ENCODE measurements around the gene SLC6A13.
"Not testable (repeated sequence)": the region's sequence is repeated elsewhere in the genome, so short reads cannot be mapped to it uniquely, and the experiment has no call there.

The SLC6A13 gene

GRCh38 chr12:232731-233614, 29.7 kb downstream of the SLC6A13 start:
- DNase-seq = no peak

DNA sequence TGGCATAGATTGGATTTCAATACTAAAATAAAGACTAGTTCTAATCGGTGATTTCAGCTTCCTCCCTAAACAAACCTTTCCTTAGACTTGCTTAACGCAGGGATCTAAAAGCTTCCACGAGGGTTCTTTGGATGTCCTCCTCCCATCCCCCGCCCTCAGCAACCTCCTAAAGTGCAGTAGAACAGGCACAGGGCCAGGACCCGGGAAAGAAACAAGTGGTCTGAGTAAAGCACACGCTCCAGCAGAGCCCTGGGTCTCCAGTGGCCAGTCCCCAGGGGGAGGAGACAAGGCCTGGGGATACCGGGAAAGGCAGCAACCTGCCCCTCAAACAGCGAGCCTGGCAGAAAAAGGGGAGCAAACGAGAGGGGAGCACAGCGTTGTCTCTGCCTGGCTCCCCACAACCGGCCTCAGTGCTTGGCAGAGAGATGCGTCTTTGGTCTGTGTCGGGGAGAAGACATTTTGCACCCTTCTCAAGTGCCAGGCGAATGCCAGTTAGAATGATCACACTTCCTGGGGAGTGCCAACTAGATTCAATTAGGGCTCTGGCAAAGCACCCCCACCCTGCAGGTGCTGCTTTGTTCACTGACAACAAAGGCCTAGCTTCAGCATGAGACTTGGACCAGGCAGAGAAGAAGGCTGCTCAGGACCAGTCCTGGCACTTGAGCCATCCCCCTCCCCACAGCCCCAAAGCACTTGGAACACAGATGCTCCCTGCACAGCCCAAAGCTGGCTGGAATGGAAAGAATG, 31.5 kb downstream of the SLC6A13 start:
- DNase-seq = no peak

- no peak for DNase-seq
Measured at GRCh38 chr12:229441-230191, 33.0 kb downstream of the SLC6A13 start.

DNA sequence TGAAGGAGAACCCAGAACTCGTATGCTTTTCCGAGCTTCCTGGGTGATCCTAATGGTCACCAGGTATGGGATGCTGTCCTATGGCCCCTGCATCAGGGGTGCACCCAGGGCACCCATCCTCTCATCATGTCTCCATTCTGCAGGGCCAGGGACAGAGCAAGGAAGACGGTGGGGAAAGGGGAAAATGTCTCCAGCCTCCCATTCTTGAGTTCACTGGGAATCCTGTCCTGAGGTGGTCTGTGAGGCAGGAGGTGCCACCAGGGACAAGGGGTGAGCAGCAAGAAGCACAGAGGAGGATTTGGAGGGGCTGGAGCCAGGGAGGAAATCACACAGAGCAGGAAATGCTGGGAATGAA, 33.8 kb downstream of the SLC6A13 start:
- DNase-seq = no peak

- DNase-seq = no peak
Measured at GRCh38 chr12:227923-228845, 34.5 kb downstream of the SLC6A13 start.

GRCh38 chr12:227286-227915, 35.2 kb downstream of the SLC6A13 start:
- DNase-seq = no peak

DNA sequence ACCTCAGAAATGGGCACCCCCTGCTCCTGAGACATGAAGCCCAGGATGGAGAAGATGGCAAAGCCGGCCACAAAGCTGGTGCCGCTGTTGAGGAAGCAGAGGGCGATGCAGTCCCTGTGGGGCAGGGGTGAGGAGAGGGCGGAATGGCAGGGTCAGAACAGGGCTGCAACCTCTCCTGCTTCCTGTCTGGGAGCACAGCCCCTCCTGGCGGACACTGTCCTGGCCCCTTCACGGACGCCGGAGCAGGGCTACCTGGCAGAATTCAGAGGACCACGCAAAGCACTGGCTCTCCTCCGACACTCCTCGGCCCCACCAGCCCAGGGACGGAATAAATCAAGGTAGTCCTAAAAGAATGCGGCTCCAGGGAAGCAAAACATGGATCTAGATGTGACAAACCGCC, 36.2 kb downstream of the SLC6A13 start:
- DNase-seq = no peak

- no peak for DNase-seq
Measured at GRCh38 chr12:225012-225411, 37.6 kb downstream of the SLC6A13 start.

- DNase-seq = no peak
Measured at GRCh38 chr12:224330-224729, 38.3 kb downstream of the SLC6A13 start.

GRCh38 chr12:223841-224240, 38.8 kb downstream of the SLC6A13 start:
- no peak for DNase-seq

DNA sequence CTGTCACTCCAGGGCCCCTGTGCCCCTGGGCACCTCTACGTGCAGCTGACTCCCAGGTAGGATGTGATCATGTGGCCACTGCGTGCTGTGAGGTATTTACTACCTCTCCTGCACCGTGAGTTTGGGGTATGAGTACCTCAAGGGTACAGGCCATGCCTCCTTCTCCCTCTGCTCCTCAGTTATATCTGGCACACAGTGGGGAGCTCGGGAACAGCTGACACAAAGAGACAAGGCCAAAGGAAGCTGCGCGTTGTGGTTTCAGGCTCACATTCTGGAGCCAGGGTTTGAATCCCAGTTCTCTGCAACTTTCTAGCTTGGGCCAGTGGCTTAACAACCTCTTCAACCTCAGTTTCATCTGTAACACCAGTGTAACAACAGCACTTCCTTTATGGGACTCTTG, 40.9 kb downstream of the SLC6A13 start:
- DNase-seq = no peak

DNA sequence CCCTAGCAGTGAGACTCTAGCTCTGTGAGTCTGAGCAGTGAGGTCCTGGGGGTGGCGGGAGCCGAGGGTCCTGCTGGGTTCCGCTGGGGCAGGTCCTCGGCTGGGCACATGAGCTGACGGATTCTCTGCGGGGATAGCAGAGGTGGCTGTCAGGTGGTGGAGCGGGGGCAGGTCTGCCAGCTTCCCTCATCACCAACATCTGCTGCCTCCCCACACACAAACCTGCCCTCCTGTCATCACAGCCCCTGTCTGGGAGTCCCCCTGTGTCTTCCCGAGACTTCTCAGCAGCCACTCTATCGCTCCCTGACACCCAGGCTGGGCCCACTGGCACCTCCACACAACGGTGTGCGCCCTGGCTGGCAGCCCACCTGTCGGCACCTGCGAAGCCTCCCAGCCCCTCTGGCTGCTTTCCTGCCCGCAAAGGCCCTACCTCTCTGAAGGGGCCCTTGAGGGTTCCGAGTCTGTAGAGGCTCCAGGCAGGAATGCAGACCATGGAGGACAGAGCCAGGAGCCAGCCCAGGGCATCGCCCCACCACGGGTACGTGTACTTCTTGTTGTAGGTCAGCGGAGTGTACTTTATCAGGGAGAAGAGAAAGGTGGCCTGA, 41.6 kb downstream of the SLC6A13 start:
- no peak for DNase-seq

DNA sequence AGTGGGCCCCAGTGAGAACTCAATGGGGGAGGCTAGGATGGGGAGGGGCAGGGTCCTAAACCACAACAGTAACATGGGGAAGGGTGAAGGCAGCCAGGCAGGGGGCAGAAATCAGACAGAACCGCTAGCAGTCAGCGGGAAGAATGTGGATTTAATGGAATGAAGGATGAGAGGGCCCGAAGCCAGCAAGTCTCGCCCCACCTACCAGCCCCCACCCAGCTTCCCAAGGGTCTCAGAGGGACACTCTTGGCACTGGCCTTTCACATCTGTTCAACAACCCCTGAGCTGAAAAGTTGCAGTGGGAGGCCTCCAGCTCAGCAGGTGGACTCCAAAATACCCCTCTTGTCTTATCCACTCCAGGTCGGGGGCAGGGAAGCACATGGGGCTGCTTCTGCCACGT, 42.1 kb downstream of the SLC6A13 start:
- no peak for DNase-seq

DNA sequence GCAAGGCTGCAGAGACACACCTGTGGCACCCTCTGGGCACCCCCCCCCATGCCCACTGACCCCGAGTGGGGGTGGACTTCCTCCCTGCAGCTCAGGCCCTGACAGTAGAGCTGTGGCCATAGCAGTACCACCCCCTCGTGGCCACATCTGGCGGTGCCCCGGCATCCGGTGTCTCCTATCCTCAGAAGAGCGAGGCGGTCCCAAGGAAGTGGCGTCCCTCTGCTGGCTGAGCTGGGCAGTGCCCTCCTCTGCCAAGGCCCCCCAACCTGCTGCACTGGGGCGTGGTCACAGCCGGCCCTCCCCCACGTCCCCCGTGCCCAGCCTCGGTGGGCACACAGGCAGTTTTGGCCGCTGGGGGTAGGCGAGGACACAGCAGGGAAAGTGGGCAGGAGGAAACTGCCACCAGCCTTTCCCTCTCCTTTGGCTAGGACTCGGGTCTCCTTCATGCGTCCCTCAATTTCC, 42.7 kb downstream of the SLC6A13 start:
- DNase-seq = no peak

DNA sequence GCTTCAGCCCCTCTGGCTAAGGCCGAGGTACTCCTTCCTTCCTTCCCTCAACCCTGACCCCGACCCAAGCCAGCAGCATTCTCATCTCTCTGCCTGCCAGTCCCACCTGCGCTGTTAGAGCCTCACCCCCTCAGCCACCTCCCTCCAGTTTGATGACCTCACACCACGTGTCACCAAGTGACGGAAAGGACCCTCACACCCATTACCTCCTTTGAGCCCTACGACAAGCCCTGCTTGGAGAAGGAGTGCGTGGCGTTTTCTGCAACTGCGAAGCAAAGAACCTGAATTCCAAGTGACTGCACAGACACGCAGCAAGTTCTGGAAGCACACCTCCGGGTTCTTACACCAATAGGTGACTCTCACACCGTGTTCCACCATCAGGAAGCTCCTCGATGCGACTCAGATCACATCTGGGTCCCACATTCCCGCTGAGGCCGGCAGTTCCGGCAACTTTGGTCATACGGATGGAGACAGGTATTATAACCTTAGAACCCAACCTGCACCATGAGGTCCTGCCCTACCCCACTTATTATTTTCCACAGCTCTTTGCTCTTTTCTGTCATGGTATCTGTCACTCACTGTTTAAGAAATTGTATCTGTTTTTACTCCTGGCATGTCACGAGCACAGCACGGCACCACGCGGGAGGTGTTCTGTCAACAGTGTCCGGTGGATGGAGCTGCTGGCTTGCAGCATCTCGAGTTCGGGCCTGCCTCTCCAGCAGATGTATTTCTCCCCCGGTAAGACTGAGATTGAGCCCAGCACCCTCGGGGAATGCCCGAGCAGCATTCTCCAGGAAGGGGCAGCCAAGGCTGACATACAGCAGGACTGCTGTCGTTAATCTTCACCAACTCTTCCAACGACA, 43.7 kb downstream of the SLC6A13 start:
- DNase-seq = no peak

DNA sequence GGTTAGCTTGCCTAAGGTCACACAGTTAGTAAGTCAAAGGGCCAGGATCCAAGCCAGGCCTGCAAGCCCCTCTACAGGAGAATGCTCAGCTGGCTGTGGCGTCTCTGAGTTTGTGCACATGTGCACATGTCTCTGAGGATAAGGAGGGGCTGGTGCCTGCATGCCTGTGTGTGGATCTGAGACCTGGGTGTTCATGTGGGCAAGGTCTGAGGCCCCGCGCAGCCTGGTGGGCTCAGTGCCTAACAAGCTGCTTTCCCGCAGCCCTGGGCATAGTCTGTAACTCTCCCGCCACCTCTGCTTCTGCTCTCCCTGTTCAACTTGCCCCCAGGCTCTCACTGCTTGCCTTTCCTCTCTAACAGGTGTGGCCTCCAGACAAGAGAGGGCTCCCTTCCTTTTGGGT, 44.4 kb downstream of the SLC6A13 start:
- DNase-seq = no peak

DNA sequence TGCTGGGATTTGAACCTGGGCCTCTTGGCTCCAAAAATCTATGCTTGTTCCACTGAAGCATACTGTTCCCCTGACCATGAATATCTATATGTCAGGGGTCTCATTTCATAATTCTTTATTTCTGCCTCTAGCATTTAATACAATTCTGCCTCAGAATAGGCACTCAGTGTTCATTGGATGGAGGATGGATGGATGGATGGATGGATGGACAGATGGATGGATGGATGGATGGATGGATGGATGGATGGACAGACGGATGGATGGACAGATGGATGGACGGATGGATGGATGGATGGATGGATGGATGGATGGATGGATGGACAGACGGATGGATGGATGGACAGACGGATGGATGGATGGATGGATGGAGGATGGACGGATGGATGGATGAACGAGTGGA, 45.6 kb downstream of the SLC6A13 start:
- DNase-seq = not testable (repeated sequence)

GRCh38 chr12:215116-215515, 47.5 kb downstream of the SLC6A13 start:
- DNase-seq = no peak

DNA sequence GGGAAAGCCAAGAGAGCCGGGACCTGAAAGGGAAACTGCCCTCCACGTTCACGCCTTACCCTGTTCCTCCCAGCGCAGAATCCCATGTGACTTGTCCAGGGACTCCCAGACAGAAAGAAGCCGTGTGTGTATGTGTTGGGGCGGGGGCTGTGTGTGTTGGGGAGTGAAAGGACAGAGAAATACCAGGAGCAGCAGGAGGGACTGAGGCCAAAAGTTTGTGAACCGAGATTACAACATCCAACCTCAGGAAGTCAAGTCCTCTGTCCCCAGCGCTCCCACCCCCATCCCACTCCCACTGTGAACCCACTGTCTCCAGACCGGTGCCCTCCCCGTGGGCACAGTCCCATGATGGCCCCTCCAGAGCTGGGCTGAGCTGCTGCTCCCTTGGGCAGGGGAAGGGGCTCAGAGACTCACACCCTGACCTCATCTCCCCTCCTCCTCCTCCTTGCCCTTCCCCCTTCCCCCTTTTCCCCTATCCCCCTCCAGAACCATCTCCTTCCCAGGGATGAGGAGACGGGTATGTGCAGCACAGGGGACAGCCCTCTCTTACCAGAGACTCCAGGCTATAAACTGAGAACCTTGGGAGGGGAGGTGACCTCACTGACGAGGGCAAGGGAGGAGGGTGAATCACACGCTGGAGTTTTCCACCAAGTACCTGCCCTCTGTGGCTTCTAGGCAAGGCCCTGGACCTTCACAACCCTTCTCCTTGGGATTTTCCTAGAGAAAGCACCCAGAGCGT, 48.5 kb downstream of the SLC6A13 start, which contains the start of gene SLC6A12:
Gene SLC6A12 (minus strand): TSS at position 155 of the 739 bp plus-strand sequence. CDS start 4,171 bp downstream, outside the sequence.
- no peak for DNase-seq
